GM23338 (cell line): ENCODE results near the gene CPNE7. TPM values are rescaled to one million over a fixed set of nuclear protein-coding genes. Genes with fewer than 3 reads are reported as not detected.

Source experiments
- ATAC-seq: fragments of 200-7000 bp; cut with Tn5 transposase; 3 replicates; pipeline ENCODE4 v1.9.1; 2020
- DNase-seq: peaks from one replicate; pipeline ENCODE4 v3.0.0-alpha.2; 2015; ENCODE audit warnings: low spot score
- H2AFZ ChIP-seq: fragments of 200-600 bp; sonication (generic); 2 replicates; pipeline ENCODE4 v1.8.0; 2016; ENCODE audit warnings: antibody characterized with exemption, mild to moderate bottlenecking, moderate library complexity
- H3F3A ChIP-seq: fragments of 200-600 bp; sonication (generic); replicated peaks from 2 replicates; pipeline ENCODE4 v1.8.0; 2017; ENCODE audit warnings: antibody characterized with exemption, mixed run types, low read depth
- H3K27ac ChIP-seq: fragments of 200-600 bp; sonication (generic); 2 replicates; pipeline ENCODE4 v1.6.1; 2016; ENCODE audit warnings: low read depth
- H3K27me3 ChIP-seq: fragments of 200-600 bp; sonication (generic); 2 replicates; pipeline ENCODE4 v1.8.0; 2016; ENCODE audit warnings: mild to moderate bottlenecking, mixed run types, moderate library complexity; ENCODE audit not compliant: insufficient read depth
- H3K36me3 ChIP-seq: fragments of 200-600 bp; sonication (generic); 2 replicates; pipeline ENCODE4 v1.8.0; 2016; ENCODE audit warnings: mild to moderate bottlenecking; ENCODE audit not compliant: insufficient read depth
- H3K4me1 ChIP-seq: fragments of 200-600 bp; sonication (generic); 2 replicates; pipeline ENCODE4 v1.8.0; 2016; ENCODE audit warnings: mild to moderate bottlenecking, moderate library complexity; ENCODE audit not compliant: insufficient read depth
- H3K4me2 ChIP-seq: fragments of 200-600 bp; sonication (generic); 2 replicates; pipeline ENCODE4 v1.7.1; 2017; ENCODE audit warnings: mixed run types
- H3K4me3 ChIP-seq: fragments of 200-600 bp; sonication (generic); 2 replicates; pipeline ENCODE4 v1.6.1; 2016; ENCODE audit warnings: mixed run types
- H3K79me2 ChIP-seq: fragments of 200-600 bp; sonication (generic); replicated peaks from 2 replicates; pipeline ENCODE4 v1.8.0; 2017; ENCODE audit warnings: mild to moderate bottlenecking; ENCODE audit not compliant: insufficient read depth
- H3K9me2 ChIP-seq: fragments of 200-600 bp; sonication (generic); 2 replicates; pipeline ENCODE4 v1.8.0; 2017; ENCODE audit not compliant: insufficient read depth
- H4K20me1 ChIP-seq: fragments of 200-600 bp; sonication (generic); replicated peaks from 2 replicates; pipeline ENCODE4 v1.8.0; 2017; ENCODE audit warnings: mild to moderate bottlenecking; ENCODE audit not compliant: insufficient read depth
- H3K27ac Mint-ChIP-seq: 2 replicates; pipeline ENCODE4 v1.8.0; 2020; ENCODE audit warnings: inconsistent platforms, mild to moderate bottlenecking, moderate library complexity, mixed read lengths
- H3K27me3 Mint-ChIP-seq: 3 replicates; pipeline ENCODE4 v1.8.0; 2022; ENCODE audit warnings: low read depth, mild to moderate bottlenecking, moderate library complexity, mixed read lengths, inconsistent platforms; ENCODE audit not compliant: insufficient read depth, poor library complexity
- H3K36me3 Mint-ChIP-seq: 3 replicates; pipeline ENCODE4 v1.8.0; 2021; ENCODE audit warnings: low read depth, mild to moderate bottlenecking, inconsistent platforms, moderate library complexity, mixed read lengths
- H3K4me1 Mint-ChIP-seq: 3 replicates; pipeline ENCODE4 v1.8.0; 2020; ENCODE audit warnings: mild to moderate bottlenecking, inconsistent platforms, mixed read lengths
- H3K4me3 Mint-ChIP-seq: 3 replicates; pipeline ENCODE4 v1.8.0; 2021; ENCODE audit warnings: moderate library complexity, mild to moderate bottlenecking, inconsistent platforms, mixed read lengths
- H3K9me3 Mint-ChIP-seq: 3 replicates; pipeline ENCODE4 v1.8.0; 2020; ENCODE audit warnings: moderate library complexity, mild to moderate bottlenecking, inconsistent platforms, mixed read lengths
- CREB1 ChIP-seq: fragments of 250-450 bp; sonication (Bioruptor Pico); IDR thresholded peaks from 2 replicates; pipeline ENCODE4 v1.5.0; 2020; ENCODE audit warnings: low read depth, mild to moderate bottlenecking, moderate library complexity
- EZH2 ChIP-seq: fragments of 200-600 bp; sonication (generic); IDR thresholded peaks from one replicate; pipeline ENCODE4 v1.8.0; 2017; ENCODE audit warnings: antibody characterized with exemption, mild to moderate bottlenecking, low read depth; ENCODE audit not compliant: unreplicated experiment
- EZH2phosphoT487 ChIP-seq: fragments of 200-600 bp; sonication (generic); IDR thresholded peaks from one replicate; pipeline ENCODE4 v1.8.1; 2018; ENCODE audit warnings: antibody characterized with exemption; ENCODE audit not compliant: unreplicated experiment
- JUNB ChIP-seq: IDR thresholded peaks from one replicate; pipeline ENCODE4 v1.6.1; 2016; ENCODE audit warnings: antibody characterized with exemption; ENCODE audit not compliant: unreplicated experiment
- POLR2AphosphoS5 ChIP-seq: IDR thresholded peaks from 2 replicates; pipeline ENCODE4 v1.6.1; 2016; ENCODE audit warnings: antibody characterized with exemption, low read depth
- STAT1 ChIP-seq: IDR thresholded peaks from one replicate; pipeline ENCODE4 v1.6.1; 2016; ENCODE audit warnings: antibody characterized with exemption; ENCODE audit not compliant: unreplicated experiment
- ZNF114 ChIP-seq: fragments of 250-450 bp; sonication (Bioruptor Pico); IDR thresholded peaks from 2 replicates; pipeline ENCODE4 v1.5.0; 2020; ENCODE audit warnings: mild to moderate bottlenecking, moderate library complexity
- ZNF331 ChIP-seq: fragments of 250-450 bp; sonication (Bioruptor Pico); IDR thresholded peaks from 2 replicates; pipeline ENCODE4 v1.5.0; 2020; ENCODE audit warnings: low read depth, mild to moderate bottlenecking, moderate library complexity
- polyA plus RNA-seq: library from polyadenylated mRNA; unstranded; fragments of >200 nt; fragmentation: Nextera tagmentation; extraction: Ambion mirVana; gene quantifications from 2 replicates; pipeline ENCODE4 v1.2.1, GENCODE V29; 2016
- total RNA-seq: library from RNA; depleted of rRNA; stranded (reverse); fragments of >200 nt; shearing (Covaris generic); gene quantifications from 2 replicates; pipeline ENCODE4 v1.2.3, GENCODE V29; 2014
- TF ChIP-seq, protein P1 (sequence below): fragments of 250-450 bp; sonication (Bioruptor Pico); IDR thresholded peaks from 2 replicates; pipeline ENCODE4 v1.5.0; 2020; ENCODE audit warnings: mild to moderate bottlenecking, moderate library complexity
- TF ChIP-seq, protein P2 (sequence below): IDR thresholded peaks from one replicate; pipeline ENCODE4 v1.6.1; 2018; ENCODE audit warnings: antibody characterized with exemption; ENCODE audit not compliant: unreplicated experiment
- TF ChIP-seq, protein P3 (sequence below), 2 experiments: fragments of 200-600 bp in 1 of 2; sonication (generic) in 1 of 2; conservative IDR thresholded peaks; 2 replicates each; pipeline versions ENCODE4 v1.5.1 to v1.6.1; 2016 to 2017; ENCODE audit warnings: antibody characterized with exemption in 2 of 2, low read depth in 2 of 2, mild to moderate bottlenecking in 2 of 2, moderate library complexity in 1 of 2

Gene CPNE7
- total and polyA plus RNA-seq, 2 experiments from 2014 or later, result 11.2 to 15.7 TPM

DNA sequence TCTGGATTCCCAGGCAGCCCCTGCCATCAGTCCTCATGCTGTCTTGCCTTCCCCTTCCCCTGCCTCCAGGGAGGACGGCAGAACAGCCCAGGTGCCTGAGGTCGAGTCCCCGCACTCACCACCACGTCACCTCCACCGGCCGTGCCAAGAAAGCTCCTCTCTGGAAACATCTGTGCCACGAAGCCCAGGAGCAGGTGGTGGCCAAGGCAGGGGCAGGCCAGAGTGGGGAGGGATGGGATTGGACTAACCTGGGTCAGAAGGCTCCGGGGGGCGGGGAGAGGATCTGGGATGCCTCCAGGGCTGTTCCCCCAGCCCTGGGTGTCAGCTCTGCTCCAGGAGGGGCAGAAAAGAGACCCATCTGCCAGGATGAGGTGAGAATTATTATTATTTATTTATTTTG, 30.4 kb downstream of the CPNE7 start (continued):
- TF ChIP-seq, protein P1, sequence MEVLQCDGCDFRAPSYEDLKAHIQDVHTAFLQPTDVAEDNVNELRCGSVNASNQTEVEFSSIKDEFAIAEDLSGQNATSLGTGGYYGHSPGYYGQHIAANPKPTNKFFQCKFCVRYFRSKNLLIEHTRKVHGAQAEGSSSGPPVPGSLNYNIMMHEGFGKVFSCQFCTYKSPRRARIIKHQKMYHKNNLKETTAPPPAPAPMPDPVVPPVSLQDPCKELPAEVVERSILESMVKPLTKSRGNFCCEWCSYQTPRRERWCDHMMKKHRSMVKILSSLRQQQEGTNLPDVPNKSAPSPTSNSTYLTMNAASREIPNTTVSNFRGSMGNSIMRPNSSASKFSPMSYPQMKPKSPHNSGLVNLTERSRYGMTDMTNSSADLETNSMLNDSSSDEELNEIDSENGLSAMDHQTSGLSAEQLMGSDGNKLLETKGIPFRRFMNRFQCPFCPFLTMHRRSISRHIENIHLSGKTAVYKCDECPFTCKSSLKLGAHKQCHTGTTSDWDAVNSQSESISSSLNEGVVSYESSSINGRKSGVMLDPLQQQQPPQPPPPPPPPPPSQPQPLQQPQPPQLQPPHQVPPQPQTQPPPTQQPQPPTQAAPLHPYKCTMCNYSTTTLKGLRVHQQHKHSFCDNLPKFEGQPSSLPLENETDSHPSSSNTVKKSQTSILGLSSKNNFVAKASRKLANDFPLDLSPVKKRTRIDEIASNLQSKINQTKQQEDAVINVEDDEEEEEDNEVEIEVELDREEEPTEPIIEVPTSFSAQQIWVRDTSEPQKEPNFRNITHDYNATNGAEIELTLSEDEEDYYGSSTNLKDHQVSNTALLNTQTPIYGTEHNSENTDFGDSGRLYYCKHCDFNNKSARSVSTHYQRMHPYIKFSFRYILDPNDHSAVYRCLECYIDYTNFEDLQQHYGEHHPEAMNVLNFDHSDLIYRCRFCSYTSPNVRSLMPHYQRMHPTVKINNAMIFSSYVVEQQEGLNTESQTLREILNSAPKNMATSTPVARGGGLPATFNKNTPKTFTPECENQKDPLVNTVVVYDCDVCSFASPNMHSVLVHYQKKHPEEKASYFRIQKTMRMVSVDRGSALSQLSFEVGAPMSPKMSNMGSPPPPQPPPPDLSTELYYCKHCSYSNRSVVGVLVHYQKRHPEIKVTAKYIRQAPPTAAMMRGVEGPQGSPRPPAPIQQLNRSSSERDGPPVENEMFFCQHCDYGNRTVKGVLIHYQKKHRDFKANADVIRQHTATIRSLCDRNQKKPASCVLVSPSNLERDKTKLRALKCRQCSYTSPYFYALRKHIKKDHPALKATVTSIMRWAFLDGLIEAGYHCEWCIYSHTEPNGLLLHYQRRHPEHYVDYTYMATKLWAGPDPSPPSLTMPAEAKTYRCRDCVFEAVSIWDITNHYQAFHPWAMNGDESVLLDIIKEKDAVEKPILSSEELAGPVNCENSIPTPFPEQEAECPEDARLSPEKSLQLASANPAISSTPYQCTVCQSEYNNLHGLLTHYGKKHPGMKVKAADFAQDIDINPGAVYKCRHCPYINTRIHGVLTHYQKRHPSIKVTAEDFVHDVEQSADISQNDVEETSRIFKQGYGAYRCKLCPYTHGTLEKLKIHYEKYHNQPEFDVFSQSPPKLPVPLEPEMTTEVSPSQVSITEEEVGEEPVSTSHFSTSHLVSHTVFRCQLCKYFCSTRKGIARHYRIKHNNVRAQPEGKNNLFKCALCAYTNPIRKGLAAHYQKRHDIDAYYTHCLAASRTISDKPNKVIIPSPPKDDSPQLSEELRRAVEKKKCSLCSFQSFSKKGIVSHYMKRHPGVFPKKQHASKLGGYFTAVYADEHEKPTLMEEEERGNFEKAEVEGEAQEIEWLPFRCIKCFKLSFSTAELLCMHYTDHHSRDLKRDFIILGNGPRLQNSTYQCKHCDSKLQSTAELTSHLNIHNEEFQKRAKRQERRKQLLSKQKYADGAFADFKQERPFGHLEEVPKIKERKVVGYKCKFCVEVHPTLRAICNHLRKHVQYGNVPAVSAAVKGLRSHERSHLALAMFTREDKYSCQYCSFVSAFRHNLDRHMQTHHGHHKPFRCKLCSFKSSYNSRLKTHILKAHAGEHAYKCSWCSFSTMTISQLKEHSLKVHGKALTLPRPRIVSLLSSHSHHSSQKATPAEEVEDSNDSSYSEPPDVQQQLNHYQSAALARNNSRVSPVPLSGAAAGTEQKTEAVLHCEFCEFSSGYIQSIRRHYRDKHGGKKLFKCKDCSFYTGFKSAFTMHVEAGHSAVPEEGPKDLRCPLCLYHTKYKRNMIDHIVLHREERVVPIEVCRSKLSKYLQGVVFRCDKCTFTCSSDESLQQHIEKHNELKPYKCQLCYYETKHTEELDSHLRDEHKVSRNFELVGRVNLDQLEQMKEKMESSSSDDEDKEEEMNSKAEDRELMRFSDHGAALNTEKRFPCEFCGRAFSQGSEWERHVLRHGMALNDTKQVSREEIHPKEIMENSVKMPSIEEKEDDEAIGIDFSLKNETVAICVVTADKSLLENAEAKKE (CRISPR knock-in tag), result no peak

DNA sequence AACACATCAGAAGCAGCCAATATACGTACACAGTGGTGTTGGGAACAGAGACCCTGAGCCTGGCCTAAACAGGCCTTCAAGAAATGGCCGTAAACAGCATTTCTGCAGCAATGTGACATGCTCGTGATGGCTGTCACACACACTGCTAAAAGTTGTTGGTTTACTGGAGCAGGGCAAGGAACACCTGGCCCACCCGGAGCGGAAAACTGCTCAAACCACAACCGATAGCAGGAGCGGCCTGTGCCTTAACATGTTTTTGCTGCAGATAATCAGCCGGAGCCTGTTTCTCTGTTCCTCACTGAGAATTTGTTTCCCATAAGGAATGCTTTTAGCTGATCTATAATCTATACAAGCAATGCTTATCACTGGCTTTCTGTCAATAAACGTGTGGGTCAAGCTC, 31.9 kb downstream of the CPNE7 start:
- DNase-seq (no peak), ATAC-seq (no peak)
- Histone ChIP-seq H3K36me3 (no peaks in the 10 kb centered on the region), H3K27ac (no peak overlapping the region), H3K4me3 (no peak overlapping the region), H3K27me3 (no peaks in the 10 kb centered on the region), H3K79me2 (no peaks in the 10 kb centered on the region), H2AFZ (no peak overlapping the region), H3K4me1 (peaks cover 2% of the 10 kb centered on the region; the same call in 1 of the 2 replicates), H4K20me1 (no peaks in the 10 kb centered on the region), H3K4me2 (no peak overlapping the region), H3K9me2 (no peaks in the 10 kb centered on the region), H3F3A (no peaks in the 10 kb centered on the region)
- H3K36me3 Mint-ChIP-seq, result no peaks in the 10 kb centered on the region
- H3K27me3 Mint-ChIP-seq, result peaks cover 10% of the 10 kb centered on the region
- H3K9me3 Mint-ChIP-seq, result no peaks in the 10 kb centered on the region
- H3K27ac Mint-ChIP-seq, result no peak overlapping the region
- peaks cover 7% of the 10 kb centered on the region for H3K4me1 Mint-ChIP-seq
- no peak overlapping the region for H3K4me3 Mint-ChIP-seq
- TF ChIP-seq EZH2phosphoT487 (no peak), CREB1 (CRISPR knock-in tag) (no peak), EZH2 (no peak), POLR2AphosphoS5 (no peak), ZNF331 (CRISPR knock-in tag) (no peak), ZNF114 (CRISPR knock-in tag) (no peak), STAT1 (no peak), JUNB (no peak)
- TF ChIP-seq, protein P2, sequence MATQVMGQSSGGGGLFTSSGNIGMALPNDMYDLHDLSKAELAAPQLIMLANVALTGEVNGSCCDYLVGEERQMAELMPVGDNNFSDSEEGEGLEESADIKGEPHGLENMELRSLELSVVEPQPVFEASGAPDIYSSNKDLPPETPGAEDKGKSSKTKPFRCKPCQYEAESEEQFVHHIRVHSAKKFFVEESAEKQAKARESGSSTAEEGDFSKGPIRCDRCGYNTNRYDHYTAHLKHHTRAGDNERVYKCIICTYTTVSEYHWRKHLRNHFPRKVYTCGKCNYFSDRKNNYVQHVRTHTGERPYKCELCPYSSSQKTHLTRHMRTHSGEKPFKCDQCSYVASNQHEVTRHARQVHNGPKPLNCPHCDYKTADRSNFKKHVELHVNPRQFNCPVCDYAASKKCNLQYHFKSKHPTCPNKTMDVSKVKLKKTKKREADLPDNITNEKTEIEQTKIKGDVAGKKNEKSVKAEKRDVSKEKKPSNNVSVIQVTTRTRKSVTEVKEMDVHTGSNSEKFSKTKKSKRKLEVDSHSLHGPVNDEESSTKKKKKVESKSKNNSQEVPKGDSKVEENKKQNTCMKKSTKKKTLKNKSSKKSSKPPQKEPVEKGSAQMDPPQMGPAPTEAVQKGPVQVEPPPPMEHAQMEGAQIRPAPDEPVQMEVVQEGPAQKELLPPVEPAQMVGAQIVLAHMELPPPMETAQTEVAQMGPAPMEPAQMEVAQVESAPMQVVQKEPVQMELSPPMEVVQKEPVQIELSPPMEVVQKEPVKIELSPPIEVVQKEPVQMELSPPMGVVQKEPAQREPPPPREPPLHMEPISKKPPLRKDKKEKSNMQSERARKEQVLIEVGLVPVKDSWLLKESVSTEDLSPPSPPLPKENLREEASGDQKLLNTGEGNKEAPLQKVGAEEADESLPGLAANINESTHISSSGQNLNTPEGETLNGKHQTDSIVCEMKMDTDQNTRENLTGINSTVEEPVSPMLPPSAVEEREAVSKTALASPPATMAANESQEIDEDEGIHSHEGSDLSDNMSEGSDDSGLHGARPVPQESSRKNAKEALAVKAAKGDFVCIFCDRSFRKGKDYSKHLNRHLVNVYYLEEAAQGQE, result no peak
- TF ChIP-seq, protein P3, sequence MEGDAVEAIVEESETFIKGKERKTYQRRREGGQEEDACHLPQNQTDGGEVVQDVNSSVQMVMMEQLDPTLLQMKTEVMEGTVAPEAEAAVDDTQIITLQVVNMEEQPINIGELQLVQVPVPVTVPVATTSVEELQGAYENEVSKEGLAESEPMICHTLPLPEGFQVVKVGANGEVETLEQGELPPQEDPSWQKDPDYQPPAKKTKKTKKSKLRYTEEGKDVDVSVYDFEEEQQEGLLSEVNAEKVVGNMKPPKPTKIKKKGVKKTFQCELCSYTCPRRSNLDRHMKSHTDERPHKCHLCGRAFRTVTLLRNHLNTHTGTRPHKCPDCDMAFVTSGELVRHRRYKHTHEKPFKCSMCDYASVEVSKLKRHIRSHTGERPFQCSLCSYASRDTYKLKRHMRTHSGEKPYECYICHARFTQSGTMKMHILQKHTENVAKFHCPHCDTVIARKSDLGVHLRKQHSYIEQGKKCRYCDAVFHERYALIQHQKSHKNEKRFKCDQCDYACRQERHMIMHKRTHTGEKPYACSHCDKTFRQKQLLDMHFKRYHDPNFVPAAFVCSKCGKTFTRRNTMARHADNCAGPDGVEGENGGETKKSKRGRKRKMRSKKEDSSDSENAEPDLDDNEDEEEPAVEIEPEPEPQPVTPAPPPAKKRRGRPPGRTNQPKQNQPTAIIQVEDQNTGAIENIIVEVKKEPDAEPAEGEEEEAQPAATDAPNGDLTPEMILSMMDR (conservative IDR thresholded peaks at IDR 0.05; ENCODE audit: low read depth in 2 of 2), result no peak
